IMR-90 (cell line): Measurements from ENCODE around the gene CASK. TPM values are rescaled to one million over a fixed set of nuclear protein-coding genes. Genes with fewer than 3 reads are reported as not detected.

ENCODE experiments used
- ATAC-seq: fragments of 200-7000 bp; cut with Tn5 transposase; 2 replicates; pipeline ENCODE4 v1.9.1; 2020; ENCODE audit warnings: low read depth, mild to moderate bottlenecking, moderate library complexity
- BruUV-seq: library from RNA; stranded (reverse); fragments of 400-500 nt; replicated peaks from 2 replicates; lab custom pipeline; 2021; lab: Mats Ljungman, UMichigan
- CTCF ChIA-PET: fragments of 300-600 bp; formaldehyde crosslinking; extraction: SDS; loops from one replicate; lab custom pipeline; 2021; ENCODE audit warnings: antibody characterized with exemption; lab: Yijun Ruan, JAX
- POLR2A ChIA-PET: fragments of 300-600 bp; sonication (Branson Sonifier 250); formaldehyde crosslinking; loops from one replicate; lab custom pipeline; 2022; ENCODE audit warnings: antibody characterized with exemption; ENCODE audit not compliant: unreplicated experiment; lab: Charles Lee
- DNase-seq: peaks from one replicate; pipeline ENCODE4 v3.0.0; 2013
- H2AFZ ChIP-seq: replicated peaks from 2 replicates; pipeline ENCODE3; 2013; ENCODE audit warnings: low read length, mild to moderate bottlenecking; ENCODE audit not compliant: poor library complexity
- H2AK5ac ChIP-seq: 2 replicates; pipeline ENCODE4 v1.6.1; 2013; ENCODE audit warnings: low read depth, low read length, inconsistent platforms
- H2AK9ac ChIP-seq: replicated peaks from 2 replicates; pipeline ENCODE3; 2013; ENCODE audit warnings: mild to moderate bottlenecking, low read depth, low read length, moderate library complexity; ENCODE audit not compliant: poor library complexity
- H2BK120ac ChIP-seq: 2 replicates; pipeline ENCODE4 v1.6.1; 2013; ENCODE audit warnings: low read depth, low read length, inconsistent platforms
- H2BK15ac ChIP-seq: 3 replicates; pipeline ENCODE4 v1.6.1; 2013; ENCODE audit warnings: low read depth, low read length, inconsistent platforms
- H2BK20ac ChIP-seq: 2 replicates; pipeline ENCODE4 v1.6.1; 2013; ENCODE audit warnings: low read depth, mild to moderate bottlenecking, inconsistent platforms, low read length, moderate library complexity
- H2BK5ac ChIP-seq: 2 replicates; pipeline ENCODE4 v1.6.1; 2013; ENCODE audit warnings: mild to moderate bottlenecking, low read depth, low read length, inconsistent platforms; ENCODE audit not compliant: poor library complexity, severe bottlenecking
- H3K14ac ChIP-seq: replicated peaks from 2 replicates; pipeline ENCODE4 v1.6.1; 2013; ENCODE audit warnings: low read depth, low read length, inconsistent platforms
- H3K18ac ChIP-seq: 2 replicates; pipeline ENCODE4 v1.6.1; 2013; ENCODE audit warnings: low read depth, low read length, control low read depth
- H3K23ac ChIP-seq: 2 replicates; pipeline ENCODE4 v1.6.1; 2013; ENCODE audit warnings: low read depth, low read length, inconsistent platforms
- H3K27ac ChIP-seq: 2 replicates; pipeline ENCODE4 v1.5.1; 2013; ENCODE audit warnings: mild to moderate bottlenecking, control low read depth, low read length; ENCODE audit not compliant: insufficient read depth
- H3K27me3 ChIP-seq: 2 replicates; pipeline ENCODE4 v1.6.1; 2013; ENCODE audit warnings: low read length; ENCODE audit not compliant: control insufficient read depth, insufficient read depth
- H3K36me3 ChIP-seq: 2 replicates; pipeline ENCODE4 v1.6.1; 2013; ENCODE audit warnings: low read length, mixed read lengths; ENCODE audit not compliant: control insufficient read depth, insufficient read depth
- H3K4ac ChIP-seq: 2 replicates; pipeline ENCODE4 v1.6.1; 2013; ENCODE audit warnings: low read depth, low read length, inconsistent platforms
- H3K4me1 ChIP-seq: 2 replicates; pipeline ENCODE4 v1.6.1; 2013; ENCODE audit warnings: low read length, mixed read lengths; ENCODE audit not compliant: control insufficient read depth, insufficient read depth
- H3K4me2 ChIP-seq: 2 replicates; pipeline ENCODE4 v1.6.1; 2013; ENCODE audit warnings: low read depth, mild to moderate bottlenecking, control low read depth, low read length, moderate library complexity
- H3K4me3 ChIP-seq: 2 replicates; pipeline ENCODE4 v1.5.1; 2013; ENCODE audit warnings: low read depth, mild to moderate bottlenecking, control low read depth, low read length, moderate library complexity; ENCODE audit not compliant: insufficient read depth
- H3K56ac ChIP-seq: 2 replicates; pipeline ENCODE4 v1.6.1; 2013; ENCODE audit warnings: low read length, inconsistent platforms; ENCODE audit not compliant: insufficient read depth; ENCODE audit errors: extremely low read depth
- H3K79me1 ChIP-seq, 2 experiments: 2 replicates each; pipeline ENCODE4 v1.6.1; 2013; ENCODE audit warnings: low read length in 2 of 2, inconsistent platforms in 1 of 2, low read depth in 1 of 2
- H3K9ac ChIP-seq: 2 replicates; pipeline ENCODE4 v1.6.1; 2013; ENCODE audit warnings: low read depth, low read length, control low read depth
- H3K9me1 ChIP-seq: 2 replicates; pipeline ENCODE4 v1.6.1; 2013; ENCODE audit warnings: low read length, inconsistent platforms; ENCODE audit not compliant: insufficient read depth
- H3K9me3 ChIP-seq: 2 replicates; pipeline ENCODE4 v1.6.1; 2013; ENCODE audit warnings: low read length; ENCODE audit not compliant: control insufficient read depth, insufficient read depth
- H4K20me1 ChIP-seq: 2 replicates; pipeline ENCODE4 v1.6.1; 2013; ENCODE audit warnings: low read length, inconsistent platforms; ENCODE audit not compliant: insufficient read depth
- H4K5ac ChIP-seq: 2 replicates; pipeline ENCODE4 v1.6.1; 2013; ENCODE audit warnings: mild to moderate bottlenecking, low read depth, low read length, control low read depth
- H4K8ac ChIP-seq, 2 experiments: 2 replicates each; pipeline ENCODE4 v1.6.1; 2013; ENCODE audit warnings: low read depth in 2 of 2, low read length in 2 of 2, control low read depth in 1 of 2, inconsistent platforms in 1 of 2
- H4K91ac ChIP-seq: 2 replicates; pipeline ENCODE4 v1.6.1; 2013; ENCODE audit warnings: low read depth, low read length, inconsistent platforms; ENCODE audit not compliant: insufficient read depth
- CHD1 ChIP-seq: IDR thresholded peaks from 2 replicates; pipeline ENCODE4 v1.6.1; 2012; ENCODE audit warnings: low read depth, low read length, improper control_type of control experiment
- FOS ChIP-seq: fragments of 150-350 bp; IDR thresholded peaks from 2 replicates; pipeline ENCODE4 v1.6.1; 2016; ENCODE audit warnings: low read depth, low read length
- MAZ ChIP-seq: IDR thresholded peaks from 2 replicates; pipeline ENCODE4 v1.6.1; 2012; ENCODE audit warnings: low read depth, mild to moderate bottlenecking, low read length, improper control_type of control experiment, moderate library complexity, borderline replicate concordance
- RAD21 ChIP-seq: IDR thresholded peaks from 2 replicates; pipeline ENCODE4 v1.6.1; 2012; ENCODE audit warnings: low read length, improper control_type of control experiment
- RCOR1 ChIP-seq: IDR thresholded peaks from 2 replicates; pipeline ENCODE4 v1.6.1; 2012; ENCODE audit warnings: mild to moderate bottlenecking, low read length, improper control_type of control experiment; ENCODE audit not compliant: insufficient replicate concordance
- SMC3 ChIP-seq: fragments of 150-350 bp; IDR thresholded peaks from 2 replicates; pipeline ENCODE4 v1.6.1; 2016; ENCODE audit warnings: low read depth, mild to moderate bottlenecking, antibody characterized with exemption, low read length, moderate library complexity
- WGBS, 2 experiments: methylation state at CpG; one replicate each; pipeline versions ENCODE4 v1.1.5 to v1.1.7; 2013; ENCODE audit warnings: missing lambda C conversion rate in 2 of 2; ENCODE audit not compliant: insufficient read length in 1 of 2; ENCODE audit errors: extremely low coverage in 2 of 2; 5-methylcytosine and 5-hydroxymethylcytosine counted together
- dilution Hi-C: fragments of 300-500 bp; cut with HindIII; formaldehyde crosslinking; loops from one replicate; pipeline ENCODE4 v1.14.3; 2018; ENCODE audit warnings: low sequenced_read_pairs; ENCODE audit not compliant: unreplicated experiment
- in situ Hi-C: fragments of 300-500 bp; cut with MboI; formaldehyde crosslinking; loops from 3 replicates; pipeline ENCODE4 v1.14.3; 2019; ENCODE audit warnings: low sequenced_read_pairs, inconsistent platforms, mixed read lengths
- intact Hi-C: fragments of 100-400 bp; cut with micrococcal nuclease; formaldehyde crosslinking; loops from 2 replicates; pipeline ENCODE4 v1.10.0; 2022
- polyA plus RNA-seq, 3 experiments: library from polyadenylated mRNA; depleted of rRNA; stranded (reverse); fragments of >200 nt; gene quantifications; 2 replicates each; pipeline ENCODE4 v1.2.3, GENCODE V29; 2012; ENCODE audit warnings: low replicate concordance in 1 of 3
- total RNA-seq: library from RNA; depleted of rRNA; stranded (reverse); fragments of >200 nt; gene quantifications from 2 replicates; pipeline ENCODE4 v1.2.3, GENCODE V29; 2012
- TF ChIP-seq, protein P1 (sequence below): conservative IDR thresholded peaks from 2 replicates; pipeline ENCODE4 v1.5.1; 2012; ENCODE audit warnings: mild to moderate bottlenecking, low read depth, low read length, improper control_type of control experiment
- TF ChIP-seq, protein P2 (sequence below): fragments of 150-350 bp; IDR thresholded peaks from 2 replicates; pipeline ENCODE4 v1.6.1; 2016; ENCODE audit warnings: low read depth, mild to moderate bottlenecking, low read length, moderate library complexity, borderline replicate concordance

The CASK gene
- total and polyA plus RNA-seq, 2 of the 4 experiments (the other 2 are of a cell fraction): 9.4 to 17.7 TPM

DNA sequence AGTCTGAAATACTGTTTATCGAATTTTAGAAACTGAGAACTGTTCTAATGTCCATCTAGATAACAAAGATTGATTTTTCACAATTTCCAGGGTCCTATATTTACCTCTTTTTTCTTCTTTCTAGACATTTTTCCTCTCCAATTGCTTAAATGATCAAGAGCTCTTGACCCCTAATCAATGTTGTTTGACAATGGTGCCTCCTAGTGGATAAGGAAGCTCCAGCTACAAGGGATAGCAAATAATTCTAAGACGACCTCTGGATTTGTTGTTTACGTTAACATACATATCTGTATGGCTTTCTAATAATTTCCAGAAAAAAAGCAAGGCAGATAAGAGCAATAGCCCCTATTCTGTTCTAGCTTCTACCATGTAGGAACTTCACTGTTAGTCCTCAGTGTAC, 163.5 kb downstream of the CASK start:
- H3K4me2 ChIP-seq: no peak overlapping the region
- no peak overlapping the region for H4K91ac ChIP-seq
- no peak overlapping the region for H3K56ac ChIP-seq
- H3K27ac ChIP-seq: no peak overlapping the region
- ChIA-PET CTCF (interaction anchor here (1.5 to 1.7 kb wide), 3 partner anchors 10 to 201 kb away, joined by 4 to 9 read pairs (median 5); no protein-coding TSS in a partner anchor), POLR2A (interaction anchor here (0.5 kb wide), 1 partner anchor 119 kb away, joined by 5 read pairs; no protein-coding TSS in a partner anchor)
- H2AK9ac ChIP-seq: no peak overlapping the region
- dilution Hi-C loops: no loop called here
- no peaks in the 10 kb centered on the region for H3K36me3 ChIP-seq
- BruUV-seq: no TSS peak
- TF ChIP-seq, protein P1, sequence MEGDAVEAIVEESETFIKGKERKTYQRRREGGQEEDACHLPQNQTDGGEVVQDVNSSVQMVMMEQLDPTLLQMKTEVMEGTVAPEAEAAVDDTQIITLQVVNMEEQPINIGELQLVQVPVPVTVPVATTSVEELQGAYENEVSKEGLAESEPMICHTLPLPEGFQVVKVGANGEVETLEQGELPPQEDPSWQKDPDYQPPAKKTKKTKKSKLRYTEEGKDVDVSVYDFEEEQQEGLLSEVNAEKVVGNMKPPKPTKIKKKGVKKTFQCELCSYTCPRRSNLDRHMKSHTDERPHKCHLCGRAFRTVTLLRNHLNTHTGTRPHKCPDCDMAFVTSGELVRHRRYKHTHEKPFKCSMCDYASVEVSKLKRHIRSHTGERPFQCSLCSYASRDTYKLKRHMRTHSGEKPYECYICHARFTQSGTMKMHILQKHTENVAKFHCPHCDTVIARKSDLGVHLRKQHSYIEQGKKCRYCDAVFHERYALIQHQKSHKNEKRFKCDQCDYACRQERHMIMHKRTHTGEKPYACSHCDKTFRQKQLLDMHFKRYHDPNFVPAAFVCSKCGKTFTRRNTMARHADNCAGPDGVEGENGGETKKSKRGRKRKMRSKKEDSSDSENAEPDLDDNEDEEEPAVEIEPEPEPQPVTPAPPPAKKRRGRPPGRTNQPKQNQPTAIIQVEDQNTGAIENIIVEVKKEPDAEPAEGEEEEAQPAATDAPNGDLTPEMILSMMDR: peak; percentile 57
- TF ChIP-seq, protein P2, sequence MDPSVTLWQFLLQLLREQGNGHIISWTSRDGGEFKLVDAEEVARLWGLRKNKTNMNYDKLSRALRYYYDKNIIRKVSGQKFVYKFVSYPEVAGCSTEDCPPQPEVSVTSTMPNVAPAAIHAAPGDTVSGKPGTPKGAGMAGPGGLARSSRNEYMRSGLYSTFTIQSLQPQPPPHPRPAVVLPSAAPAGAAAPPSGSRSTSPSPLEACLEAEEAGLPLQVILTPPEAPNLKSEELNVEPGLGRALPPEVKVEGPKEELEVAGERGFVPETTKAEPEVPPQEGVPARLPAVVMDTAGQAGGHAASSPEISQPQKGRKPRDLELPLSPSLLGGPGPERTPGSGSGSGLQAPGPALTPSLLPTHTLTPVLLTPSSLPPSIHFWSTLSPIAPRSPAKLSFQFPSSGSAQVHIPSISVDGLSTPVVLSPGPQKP: no peak
- TF ChIP-seq FOS: no peak
- no peak for TF ChIP-seq CHD1
- TF ChIP-seq MAZ: no peak
- TF ChIP-seq SMC3: peak; percentile 54
- TF ChIP-seq RCOR1: no peak
- TF ChIP-seq RAD21: peak; percentile 59
- no peaks in the 10 kb centered on the region for H3K79me1 ChIP-seq
- peaks cover 1% of the 10 kb centered on the region; the same call in 1 of the 2 replicates for H3K27me3 ChIP-seq
- no peak overlapping the region for H2BK20ac ChIP-seq
- intact Hi-C loops: loop anchor here (1.0 kb wide), 1 partner anchor 202 kb away; no protein-coding TSS in a partner anchor
- WGBS, 2 experiments: no CpG with 5 or more reads among the region's 3 CpGs
- H2BK15ac ChIP-seq: no peak overlapping the region
- H2AFZ ChIP-seq: no peak overlapping the region
- no peak overlapping the region for H4K8ac ChIP-seq
- H3K18ac ChIP-seq: no peak overlapping the region
- no peak overlapping the region for H4K5ac ChIP-seq
- H3K4ac ChIP-seq: no peak overlapping the region
- H3K14ac ChIP-seq: no peak overlapping the region
- H2AK5ac ChIP-seq: no peak overlapping the region
- no peaks in the 10 kb centered on the region for H3K9me1 ChIP-seq
- no peak overlapping the region for H3K4me3 ChIP-seq
- H2BK5ac ChIP-seq: no peak overlapping the region
- DNase-seq (peak; percentile 54), ATAC-seq (no peak)
- in situ Hi-C loops: loop anchor here (25.0 kb wide), 1 partner anchor 473 kb away; no protein-coding TSS in a partner anchor
- no peak overlapping the region for H3K9ac ChIP-seq
- H3K4me1 ChIP-seq: no peaks in the 10 kb centered on the region
- no peaks in the 10 kb centered on the region for H3K9me3 ChIP-seq
- no peaks in the 10 kb centered on the region for H4K20me1 ChIP-seq
- no peak overlapping the region for H3K23ac ChIP-seq
- H2BK120ac ChIP-seq: no peak overlapping the region
